Body of pancreas (tissue), 4 donors: ENCODE results near the gene ACVR2B. TPM values are rescaled to one million over a fixed set of nuclear protein-coding genes. Genes with fewer than 3 reads are reported as not detected.

ENCODE experiments used
- ATAC-seq: fragments of 150-250 bp; one replicate; pipeline ENCODE4 v1.9.1; 2016
- DNase-seq, 4 donors: peaks; one replicate each; pipeline ENCODE4 v3.0.0-alpha.2; 2019
- H3K27ac ChIP-seq, 4 donors: fragments of 200-600 bp; sonication (generic); 1 replicate in 3 of 4; 2 replicates in 1 of 4; pipeline versions ENCODE4 v1.5.1 to v1.6.1; 2016 to 2019; ENCODE audit warnings: mild to moderate bottlenecking in 1 of 4, mixed read lengths in 1 of 4, moderate library complexity in 1 of 4
- H3K27me3 ChIP-seq, 2 donors: fragments of 200-600 bp; sonication (generic); one replicate each; pipeline ENCODE4 v1.6.0; 2016; ENCODE audit warnings: mild to moderate bottlenecking in 1 of 2
- H3K36me3 ChIP-seq, 2 donors: fragments of 200-600 bp; sonication (generic); replicated peaks in 1 of 2; 2 replicates each; pipeline ENCODE4 v1.5.1; 2016; ENCODE audit warnings: low read depth in 2 of 2; ENCODE audit not compliant: insufficient read depth in 1 of 2
- H3K4me1 ChIP-seq: fragments of 200-600 bp; sonication (generic); one replicate; pipeline ENCODE4 v1.6.0; 2016
- H3K4me3 ChIP-seq, 2 donors: fragments of 200-600 bp; sonication (generic); 1 replicate in 1 of 2; 2 replicates in 1 of 2; pipeline ENCODE4 v1.5.1; 2016 to 2019
- H3K9me3 ChIP-seq, 3 donors: fragments of 200-600 bp; sonication (generic); 1 replicate in 2 of 3; 2 replicates in 1 of 3; pipeline ENCODE4 v1.5.1; 2016
- CTCF ChIP-seq, 7 experiments: fragments of 450-650 bp in 4 of 7; fragments of 200-600 bp in 3 of 7; sonication (generic) in 3 of 7; IDR thresholded peaks; one replicate each; pipeline ENCODE4 v1.5.1; 2016 to 2019; ENCODE audit warnings: antibody characterized with exemption in 7 of 7
- POLR2A ChIP-seq, 3 donors: fragments of 450-650 bp; IDR thresholded peaks; one replicate each; pipeline ENCODE4 v1.6.1; 2016; ENCODE audit warnings: antibody characterized with exemption in 3 of 3, mild to moderate bottlenecking in 2 of 3
- WGBS, 2 donors: methylation state at CpG; one replicate each; pipeline ENCODE4 v1.1.5; 2017; 5-methylcytosine and 5-hydroxymethylcytosine counted together
- intact Hi-C: fragments of 100-400 bp; cut with DNase I; formaldehyde crosslinking; loops from one replicate; pipeline ENCODE4 v1.15.1; 2023
- total RNA-seq, 2 donors: library from RNA; depleted of rRNA; stranded (reverse); fragments of >200 nt; gene quantifications; one replicate each; pipeline ENCODE4 v1.1.0, GENCODE V29; 2016

The ACVR2B gene
- total RNA-seq, 2 donors from 2014 or later = 7.3 to 18.1 TPM

- 1% methylated on average over 14 to 53 of the region's 53 CpGs for WGBS, 2 donors
- peak within 1 kb of the TSS in 3 of 4 donors; percentile 63 to 66 (median 65) for H3K27ac ChIP-seq
- ATAC-seq (peak; percentile 96), DNase-seq (peak; percentile 92 to 95 (median 93))
- peak within 1 kb of the TSS; percentile 51 to 80 for H3K4me3 ChIP-seq
- TF ChIP-seq CTCF (IDR thresholded peaks at IDR 0.05) (peak; percentile 77 to 92 (median 80)), POLR2A (IDR thresholded peaks at IDR 0.05) (peak in 2 of 3 donors; percentile 58 to 68)
- H3K27me3 ChIP-seq = no peaks in the 10 kb centered on the region
- no peaks in the 10 kb centered on the region for H3K4me1 ChIP-seq
- no peaks in the 10 kb centered on the region for H3K9me3 ChIP-seq
- H3K36me3 ChIP-seq = no peaks in the 10 kb centered on the region
- intact Hi-C loops = no loop called here
Observed at GRCh38 chr3:38496131-38496910, 42.6 kb downstream of the ACVR2B start, which contains the start of gene EXOG. EXOG (plus strand) TSS chr3:38496340; CDS start chr3:38496368, 28 bp downstream.

- 62 to 75% methylated on average over 4 of the region's 4 CpGs for WGBS, 2 donors
- Histone ChIP-seq H3K27ac (no peak overlapping the region), H3K4me3 (peak overlapping the region in 1 of 2 donors; percentile 51), H3K4me1 (no peaks in the 10 kb centered on the region), H3K36me3 (no peaks in the 10 kb centered on the region), H3K9me3 (no peaks in the 10 kb centered on the region), H3K27me3 (no peaks in the 10 kb centered on the region)
- TF ChIP-seq CTCF (IDR thresholded peaks at IDR 0.05) = no peak
- no peak for TF ChIP-seq POLR2A (IDR thresholded peaks at IDR 0.05)
- DNase-seq (no peak), ATAC-seq (no peak)
- intact Hi-C loops = no loop called here
Observed at GRCh38 chr3:38497031-38497430, 43.3 kb downstream of the ACVR2B start.

GRCh38 chr3:38500688-38501417 is 47.2 kb downstream of the ACVR2B start:
- Histone ChIP-seq H3K27me3 (no peaks in the 10 kb centered on the region), H3K27ac (no peak overlapping the region), H3K4me1 (no peaks in the 10 kb centered on the region), H3K36me3 (no peaks in the 10 kb centered on the region), H3K9me3 (no peaks in the 10 kb centered on the region), H3K4me3 (no peak overlapping the region)
- intact Hi-C loops = no loop called here
- TF ChIP-seq CTCF (IDR thresholded peaks at IDR 0.05) (no peak), POLR2A (IDR thresholded peaks at IDR 0.05) (no peak)
- 69 to 71% methylated on average over 2 of the region's 2 CpGs for WGBS, 2 donors
- DNase-seq = no peak
- no peak for ATAC-seq

- no peak overlapping the region for H3K4me3 ChIP-seq
- no peaks in the 10 kb centered on the region for H3K27me3 ChIP-seq
- DNase-seq = no peak
- no peak for ATAC-seq
- TF ChIP-seq CTCF (IDR thresholded peaks at IDR 0.05) (no peak), POLR2A (IDR thresholded peaks at IDR 0.05) (no peak)
- no peaks in the 10 kb centered on the region for H3K4me1 ChIP-seq
- no peaks in the 10 kb centered on the region for H3K9me3 ChIP-seq
- intact Hi-C loops = no loop called here
- H3K36me3 ChIP-seq = peaks cover 0 to 4% of the 10 kb centered on the region in 2 donors
- H3K27ac ChIP-seq = no peak overlapping the region
- 90 to 91% methylated on average over 2 of the region's 2 CpGs for WGBS, 2 donors
Observed at GRCh38 chr3:38507120-38507519, 53.4 kb downstream of the ACVR2B start.
